HG03520 (cell line): ENCODE results near the gene ZNF212.

Experiments
- ATAC-seq: cut with Tn5 transposase; IDR thresholded peaks from one replicate; pipeline ENCODE4 v1.9.1; 2021; ENCODE audit warnings: mild to moderate bottlenecking, moderate library complexity; ENCODE audit not compliant: unreplicated experiment

ZNF212 gene

DNA sequence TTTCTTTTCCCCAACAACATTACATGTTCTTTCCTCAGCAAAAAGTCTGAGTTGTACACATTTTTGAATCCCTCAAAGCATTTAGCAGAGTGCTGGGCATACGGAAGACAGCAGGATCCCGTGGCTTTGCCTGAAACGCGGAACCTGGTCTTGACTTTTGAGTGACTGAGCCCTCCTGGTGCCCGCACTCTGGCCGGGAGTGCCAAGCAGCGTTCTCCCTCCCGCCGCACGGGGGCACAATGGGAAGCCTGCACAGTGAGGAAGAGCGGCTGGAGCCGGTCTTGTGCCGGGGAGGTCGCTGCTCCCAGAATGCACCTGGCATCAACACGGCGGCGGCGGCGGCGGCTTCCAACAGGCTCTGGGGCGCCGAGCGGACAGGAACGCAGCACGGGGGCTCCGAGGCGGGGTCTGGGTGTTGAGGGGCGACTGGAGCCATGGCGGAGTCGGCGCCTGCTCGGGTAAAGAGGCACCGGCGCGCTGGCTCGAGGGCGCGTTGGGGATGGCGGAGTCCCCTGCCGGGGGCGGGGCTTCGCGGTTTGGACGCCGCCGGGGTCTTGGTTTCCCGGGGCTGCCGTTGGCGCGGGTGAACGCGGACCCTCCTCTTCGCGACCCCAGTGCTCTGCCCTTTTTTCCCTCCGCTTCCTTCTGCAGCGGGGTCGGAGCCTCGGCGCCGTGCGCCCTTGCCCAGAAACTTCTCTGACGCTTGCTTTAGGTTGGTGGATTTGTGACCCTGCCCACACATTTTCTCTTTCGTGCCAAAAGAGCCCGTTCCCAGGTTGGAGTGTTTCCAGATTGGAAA is at the start of gene ZNF212:
Gene ZNF212, plus strand, starts transcription at position 307 of the 799 bp plus-strand sequence. Its CDS starts 128 bp downstream, at position 435.
- peak; percentile 97 for ATAC-seq

DNA sequence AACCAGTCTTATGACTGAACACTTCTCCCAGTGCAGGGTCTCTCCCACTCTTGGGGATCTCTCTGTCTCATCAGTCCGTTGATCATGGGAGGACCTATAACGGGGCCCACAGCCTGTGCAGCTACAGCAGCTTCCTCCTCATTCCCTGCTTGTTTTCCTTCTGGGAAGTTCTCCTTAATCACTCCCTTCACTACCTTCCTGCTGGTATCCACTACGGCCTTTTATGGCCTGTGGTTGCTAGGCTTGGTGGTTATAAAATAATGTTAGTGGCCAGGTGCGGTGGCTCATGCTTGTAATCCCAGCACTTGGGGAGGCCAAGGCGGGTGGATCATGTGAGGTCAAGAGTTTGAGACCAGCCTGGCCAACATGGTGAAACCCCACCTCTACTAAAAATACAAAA is 47.6 kb upstream of the ZNF212 start:
- ATAC-seq, result no peak

- no peak for ATAC-seq
Measured at GRCh38 chr7:149194799-149195179, 44.7 kb upstream of the ZNF212 start.

DNA sequence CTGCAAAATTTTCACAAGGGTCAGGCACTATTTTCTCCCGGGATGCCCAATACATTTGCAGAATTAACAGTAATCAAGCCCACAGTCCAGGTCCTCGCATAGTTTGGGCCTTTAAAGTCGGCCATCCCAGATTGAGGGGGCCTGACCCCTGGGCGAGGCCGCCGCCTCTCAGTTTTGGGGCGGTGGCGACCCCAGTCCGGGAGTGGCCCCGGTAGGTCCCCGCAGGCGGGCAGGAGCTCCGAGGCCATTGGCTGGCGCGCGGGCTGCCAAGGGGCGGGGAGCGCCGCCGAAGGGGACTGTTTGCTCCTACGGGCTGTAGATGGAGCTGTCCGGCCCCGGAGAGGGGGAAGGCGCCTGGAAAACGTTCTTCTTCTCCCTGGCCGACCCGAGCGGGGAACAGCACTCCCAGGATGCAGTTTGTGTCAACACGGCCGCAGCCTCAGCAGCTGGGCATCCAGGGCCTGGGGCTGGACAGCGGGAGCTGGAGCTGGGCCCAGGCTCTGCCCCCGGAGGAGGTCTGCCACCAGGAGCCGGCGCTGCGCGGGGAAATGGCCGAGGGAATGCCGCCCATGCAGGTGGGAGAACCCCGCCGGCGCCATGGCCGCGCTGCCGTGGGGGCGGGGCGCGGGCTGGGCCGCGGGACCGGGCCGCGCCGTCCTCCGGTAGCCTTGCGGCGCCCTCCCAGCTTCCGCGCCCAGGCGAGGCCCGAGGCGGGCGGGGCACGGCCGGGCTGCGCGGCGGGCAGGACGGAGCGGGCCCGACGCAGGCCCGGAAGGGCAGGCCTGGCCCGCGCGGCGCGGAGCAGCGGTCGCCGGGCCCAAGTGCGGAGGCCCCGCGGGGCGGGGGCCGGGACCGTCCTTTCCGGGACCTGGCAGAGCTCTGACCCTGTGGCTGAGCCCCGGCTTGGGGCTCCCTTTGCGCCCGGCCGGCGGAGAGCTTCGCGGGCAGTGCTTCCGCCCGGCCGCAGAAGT is 44.0 kb upstream of the ZNF212 start, which contains the start of gene ZNF282:
Gene ZNF282, plus strand, starts transcription at position 367 of the 971 bp plus-strand sequence. Its CDS starts 44 bp downstream, at position 411.
- peak; percentile 86 for ATAC-seq

- ATAC-seq, result peak; percentile 8
Measured at GRCh38 chr7:149196151-149196704, 43.2 kb upstream of the ZNF212 start.

DNA sequence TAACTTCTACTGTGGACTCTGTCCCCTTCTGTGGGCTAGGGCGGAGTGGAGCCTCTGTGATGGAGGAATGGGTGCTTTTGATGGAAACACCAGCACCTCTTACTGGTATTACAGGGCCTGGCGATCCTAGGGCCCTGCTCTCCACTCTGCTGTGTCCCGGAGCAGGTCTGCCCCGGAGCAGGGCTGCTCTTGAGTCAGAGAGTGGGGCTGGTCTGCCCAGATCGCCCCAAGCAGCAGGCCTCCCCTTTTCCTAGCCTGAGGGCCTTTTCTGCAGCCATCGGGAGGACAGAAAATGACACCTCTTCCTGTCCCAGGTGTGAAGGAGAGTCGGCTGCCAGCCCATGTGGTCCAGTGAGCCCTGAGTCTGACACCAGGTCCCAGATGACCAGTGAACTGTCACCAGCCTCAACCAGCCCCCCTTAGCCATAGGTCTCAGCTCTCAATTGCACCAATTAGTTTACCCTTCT is 42.7 kb upstream of the ZNF212 start:
- ATAC-seq, result peak; percentile 15

DNA sequence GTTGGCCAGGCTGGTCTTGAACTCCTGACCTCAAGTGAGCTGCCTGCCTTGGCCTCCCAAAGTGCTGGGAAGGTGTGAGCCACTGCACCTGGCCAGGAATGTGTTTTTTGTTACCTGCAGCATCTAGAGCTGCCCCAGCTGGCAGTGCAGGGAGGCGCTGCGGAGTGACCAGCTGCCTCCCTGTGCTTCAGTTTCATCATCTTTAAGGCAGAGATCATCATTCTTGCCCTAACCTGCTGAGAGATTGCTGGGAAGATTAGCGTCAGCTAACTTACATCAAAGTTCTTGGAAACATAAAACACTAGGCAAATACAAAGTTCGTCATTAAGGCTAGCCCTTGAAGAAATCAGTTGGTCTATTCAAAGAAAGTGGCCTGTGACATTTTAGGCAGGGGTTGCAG is 41.8 kb upstream of the ZNF212 start:
- no peak for ATAC-seq

GRCh38 chr7:149198161-149198816 is 41.2 kb upstream of the ZNF212 start:
- no peak for ATAC-seq

GRCh38 chr7:149199234-149199995 is 40.0 kb upstream of the ZNF212 start:
- no peak for ATAC-seq

GRCh38 chr7:149202831-149203231 is 36.6 kb upstream of the ZNF212 start:
- ATAC-seq, result no peak

- no peak for ATAC-seq
Measured at GRCh38 chr7:149205690-149206381, 33.6 kb upstream of the ZNF212 start.

DNA sequence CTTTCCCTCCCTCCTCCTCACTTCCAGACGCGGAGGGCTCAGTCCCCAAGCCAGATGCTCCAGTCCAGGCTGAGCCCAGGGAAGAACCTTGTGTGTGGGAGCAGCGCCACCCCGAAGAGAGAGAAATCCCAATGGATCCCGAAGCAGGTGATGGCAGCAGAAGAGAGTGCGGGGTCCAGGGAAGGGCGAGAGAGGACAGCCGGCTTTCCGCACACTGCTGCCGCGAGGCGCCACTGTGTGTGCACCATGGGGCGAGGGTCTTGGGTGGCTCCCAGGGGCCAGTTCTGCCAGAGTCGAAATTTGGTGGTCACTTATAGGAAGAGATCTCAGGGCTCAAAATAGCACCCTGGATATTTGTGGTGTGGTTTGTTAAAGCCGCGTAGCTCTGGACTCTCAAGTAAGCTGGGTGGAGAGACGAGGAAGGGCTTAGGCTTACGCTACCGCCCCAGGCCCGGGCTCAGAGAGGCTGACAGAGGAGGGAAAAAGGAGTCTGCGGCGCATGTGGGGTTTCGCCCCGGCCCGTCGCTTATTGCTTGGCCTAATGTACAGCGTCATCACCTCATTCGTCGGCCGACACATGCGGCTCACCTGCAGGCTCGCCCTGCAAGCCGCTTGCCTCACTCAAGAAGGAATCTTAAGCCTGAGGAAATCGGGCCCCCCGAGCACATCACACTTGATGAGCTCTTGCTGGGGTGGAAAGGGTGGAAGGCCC is 32.0 kb upstream of the ZNF212 start:
- ATAC-seq, result no peak

GRCh38 chr7:149209518-149210269 is 29.8 kb upstream of the ZNF212 start:
- peak; percentile 82 for ATAC-seq

DNA sequence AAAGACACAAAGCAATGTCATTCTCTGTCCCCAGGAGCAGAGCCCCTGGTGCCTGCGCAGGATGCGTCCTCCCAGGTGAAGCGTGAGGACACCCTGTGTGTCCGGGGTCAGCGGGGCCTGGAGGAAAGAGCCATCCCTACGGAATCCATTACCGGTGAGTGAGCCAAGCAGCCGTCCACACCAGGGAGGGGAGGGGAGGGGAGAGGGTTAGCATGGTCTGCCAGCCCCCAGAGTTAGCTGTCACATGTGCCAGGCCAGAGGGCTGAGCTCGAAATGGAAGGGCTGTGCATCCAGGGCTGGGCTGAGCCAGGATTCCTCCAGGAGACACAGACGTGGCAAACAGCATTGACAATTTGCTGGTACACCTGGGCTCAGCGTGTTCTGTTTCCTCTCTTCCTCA is 28.9 kb upstream of the ZNF212 start:
- no peak for ATAC-seq

DNA sequence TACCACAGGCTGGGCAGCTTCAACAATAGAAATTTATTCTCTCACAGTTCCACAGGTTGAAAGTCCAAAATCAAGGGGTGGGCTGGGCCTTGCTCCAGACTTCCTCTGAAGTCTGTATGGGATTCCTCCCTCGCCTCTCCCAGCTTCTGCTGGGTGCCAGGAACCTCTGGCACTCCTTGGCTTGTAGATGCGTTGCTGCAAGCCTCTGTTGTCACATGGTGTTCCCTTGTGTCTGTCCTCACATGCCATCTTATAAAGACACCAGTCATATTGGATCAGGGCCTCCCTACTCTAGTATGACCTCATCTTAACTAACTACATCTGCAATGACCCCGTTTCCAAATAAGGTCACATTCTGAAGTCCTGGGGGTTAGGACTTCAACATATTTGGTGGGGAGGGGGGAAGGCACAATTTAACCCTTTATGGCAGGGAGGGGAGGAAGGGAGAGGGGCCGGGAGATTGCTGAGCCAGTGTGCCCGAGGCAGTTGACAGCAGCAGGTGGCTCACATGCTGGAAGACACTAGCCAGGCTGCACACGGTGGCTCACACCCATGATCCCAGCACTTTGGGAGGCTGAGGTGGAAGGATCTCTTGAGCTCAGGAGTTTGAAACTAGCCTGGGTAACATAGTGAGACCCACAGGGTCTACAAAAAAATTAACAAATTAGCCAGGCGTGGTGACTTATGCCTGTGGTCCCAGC is 25.3 kb upstream of the ZNF212 start:
- ATAC-seq, result no peak

DNA sequence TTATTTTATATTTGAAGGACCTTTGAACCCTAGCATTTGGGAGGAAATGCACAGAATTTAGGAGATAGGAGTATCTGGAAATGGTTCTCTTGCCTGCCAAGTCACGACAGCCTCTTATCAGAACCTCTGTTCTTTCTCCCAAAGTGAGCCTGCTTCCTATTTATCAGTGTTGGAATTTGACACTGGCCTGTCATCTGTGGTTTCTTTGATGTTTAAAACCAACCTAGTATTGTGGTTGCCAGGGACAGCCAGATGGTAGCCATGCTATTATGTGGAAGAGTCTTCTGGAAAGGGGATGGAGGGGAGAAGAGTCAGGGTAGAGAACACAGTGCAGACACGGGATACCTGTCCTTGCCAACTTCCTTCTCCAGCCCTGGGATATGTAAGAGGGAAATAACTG is 23.0 kb upstream of the ZNF212 start:
- no peak for ATAC-seq

GRCh38 chr7:149217570-149217969 is 21.9 kb upstream of the ZNF212 start:
- no peak for ATAC-seq
